Lower lobe of right lung (tissue), 2 donors: Measurements from ENCODE around the gene NRP1. TPM values are rescaled to one million over a fixed set of nuclear protein-coding genes. Genes with fewer than 3 reads are reported as not detected.
A peak's percentile ranks its signal among the peaks of the same experiment; 100 is the strongest.

Source experiments
- ATAC-seq, 2 donors: fragments of 200-7000 bp; cut with Tn5 transposase; one replicate each; pipeline ENCODE4 v1.9.1; 2020 to 2022; ENCODE audit warnings: mild to moderate bottlenecking in 2 of 2, moderate library complexity in 2 of 2
- DNase-seq: peaks from one replicate; pipeline ENCODE4 v3.0.0-alpha.2; 2020
- H3K27ac ChIP-seq: fragments of 200-600 bp; one replicate; pipeline ENCODE4 v1.8.0; 2022
- H3K27me3 ChIP-seq: fragments of 200-600 bp; one replicate; pipeline ENCODE4 v1.8.0; 2022; ENCODE audit warnings: low read depth
- H3K36me3 ChIP-seq: fragments of 200-600 bp; one replicate; pipeline ENCODE4 v1.8.0; 2022; ENCODE audit warnings: mild to moderate bottlenecking
- H3K4me1 ChIP-seq: fragments of 200-600 bp; one replicate; pipeline ENCODE4 v1.8.0; 2022
- H3K4me3 ChIP-seq: fragments of 200-600 bp; one replicate; pipeline ENCODE4 v1.8.0; 2022; ENCODE audit warnings: mild to moderate bottlenecking
- H3K9me3 ChIP-seq: fragments of 200-600 bp; one replicate; pipeline ENCODE4 v1.8.0; 2022
- CTCF ChIP-seq: fragments of 200-600 bp; IDR thresholded peaks from one replicate; pipeline ENCODE4 v1.8.0; 2022; ENCODE audit warnings: antibody characterized with exemption, mild to moderate bottlenecking
- intact Hi-C: fragments of 100-400 bp; cut with DNase I; formaldehyde crosslinking; loops from one replicate; pipeline ENCODE4 v1.11.0; 2022
- total RNA-seq: library from RNA; stranded (reverse); fragmentation: NEBNext Ultra II Directional; extraction: Animal tissue kit (Norgen Biotek cat#: 25700); gene quantifications from one replicate; pipeline ENCODE4 v1.2.1, GENCODE V29; 2021
- donor health status: DM: no; HTN: yes; CAD: no; lungs with severe emphysema.

Gene NRP1
- total RNA-seq, 1 donor from 2014 or later, result 127 TPM

GRCh38 chr10:33136781-33137180 lies 197.7 kb downstream of the NRP1 start:
- TF ChIP-seq CTCF, result no peak
- Histone ChIP-seq H3K27ac (no peak overlapping the region), H3K4me3 (no peak overlapping the region), H3K36me3 (no peaks in the 10 kb centered on the region), H3K27me3 (no peaks in the 10 kb centered on the region), H3K4me1 (peaks cover 7% of the 10 kb centered on the region), H3K9me3 (no peaks in the 10 kb centered on the region)
- ATAC-seq (no peak), DNase-seq (no peak)
- intact Hi-C loops, result no loop called here

- no peak for ATAC-seq
- Histone ChIP-seq H3K4me1 (peaks cover 7% of the 10 kb centered on the region), H3K27me3 (no peaks in the 10 kb centered on the region), H3K27ac (no peak overlapping the region), H3K9me3 (no peaks in the 10 kb centered on the region), H3K4me3 (no peak overlapping the region), H3K36me3 (no peaks in the 10 kb centered on the region)
- DNase-seq, result no peak
- TF ChIP-seq CTCF, result no peak
- intact Hi-C loops, result no loop called here
Measured at GRCh38 chr10:33136271-33136670, 198.2 kb downstream of the NRP1 start.

DNA sequence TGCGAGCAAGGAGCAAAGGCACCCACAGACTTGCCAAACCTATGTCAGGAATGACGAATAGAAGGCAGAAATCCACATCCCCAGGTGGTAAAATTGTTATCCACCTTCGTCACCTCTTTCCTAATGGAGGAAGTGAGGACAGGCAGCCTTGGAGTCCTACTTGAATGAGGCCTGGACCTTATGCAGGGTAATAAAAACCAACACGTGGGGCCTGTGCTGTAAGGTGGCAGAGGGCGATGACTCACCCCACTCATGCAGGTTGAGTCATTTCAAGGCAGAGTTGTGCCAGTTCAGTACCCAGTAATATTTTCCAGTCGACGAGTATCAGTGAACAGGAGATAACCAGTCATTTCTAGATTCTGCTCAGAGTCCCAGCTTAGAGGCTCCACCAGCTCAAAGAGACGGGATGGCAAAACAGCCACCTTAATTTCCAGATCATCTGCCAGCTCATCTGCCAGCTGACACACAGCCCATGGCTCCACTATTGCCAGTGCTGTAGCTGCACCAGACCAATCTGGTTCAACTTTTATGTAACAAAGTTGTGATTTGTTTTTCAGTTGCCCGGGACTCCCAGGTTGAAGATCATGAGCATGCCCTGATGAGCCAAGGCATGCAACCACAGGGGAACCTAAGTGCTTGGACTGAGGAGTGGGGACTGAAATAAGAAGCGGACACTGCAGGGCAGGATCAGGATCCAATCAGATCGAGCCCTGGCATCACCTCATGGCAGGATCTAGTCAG lies 200.3 kb downstream of the NRP1 start:
- Histone ChIP-seq H3K27ac (peak overlapping the region; percentile 44), H3K27me3 (no peaks in the 10 kb centered on the region), H3K4me1 (peaks cover 8% of the 10 kb centered on the region), H3K4me3 (no peak overlapping the region), H3K36me3 (no peaks in the 10 kb centered on the region), H3K9me3 (no peaks in the 10 kb centered on the region)
- intact Hi-C loops, result no loop called here
- ATAC-seq (peak; percentile 92 to 94), DNase-seq (peak; percentile 69)
- no peak for TF ChIP-seq CTCF

DNA sequence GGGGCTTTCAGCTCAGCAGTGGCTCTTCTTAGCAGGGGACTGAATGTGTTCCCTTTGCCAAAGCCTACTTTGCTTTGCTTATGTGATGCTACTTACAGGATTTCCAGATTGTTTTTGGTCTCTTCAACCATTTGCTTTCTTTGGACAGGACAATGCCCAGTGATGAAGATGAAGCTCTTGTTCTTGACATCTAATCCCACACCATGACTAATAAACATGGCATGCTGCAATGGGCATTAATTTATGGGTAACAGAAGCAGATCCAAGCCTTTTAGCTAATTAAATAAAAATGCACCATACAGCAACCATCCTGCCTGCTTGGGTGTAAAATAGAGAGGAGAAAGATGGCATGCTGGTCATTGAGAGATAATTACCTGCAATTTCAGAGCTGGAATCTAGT lies 200.9 kb downstream of the NRP1 start:
- DNase-seq (no peak), ATAC-seq (no peak)
- no peaks in the 10 kb centered on the region for H3K9me3 ChIP-seq
- intact Hi-C loops, result no loop called here
- no peaks in the 10 kb centered on the region for H3K27me3 ChIP-seq
- H3K36me3 ChIP-seq, result no peaks in the 10 kb centered on the region
- no peak overlapping the region for H3K27ac ChIP-seq
- H3K4me1 ChIP-seq, result peaks cover 14% of the 10 kb centered on the region
- TF ChIP-seq CTCF, result no peak
- H3K4me3 ChIP-seq, result no peak overlapping the region

GRCh38 chr10:33132626-33133025 lies 201.8 kb downstream of the NRP1 start:
- Histone ChIP-seq H3K36me3 (no peaks in the 10 kb centered on the region), H3K27ac (no peak overlapping the region), H3K4me1 (peaks cover 15% of the 10 kb centered on the region), H3K4me3 (no peak overlapping the region), H3K9me3 (no peaks in the 10 kb centered on the region), H3K27me3 (no peaks in the 10 kb centered on the region)
- ATAC-seq (no peak), DNase-seq (no peak)
- TF ChIP-seq CTCF, result no peak
- intact Hi-C loops, result no loop called here
